K562 (cell line): ENCODE data around the gene LRRK1.

Source experiments
- CTCF ChIP-seq, 3 experiments: IDR thresholded peaks in 2 of 3; conservative IDR thresholded peaks in 1 of 3; 2 replicates each; pipeline ENCODE4 v1.5.1; 2011 to 2012; ENCODE audit warnings: low read length in 3 of 3, mild to moderate bottlenecking in 3 of 3, control low read depth in 2 of 3, improper control_type of control experiment in 1 of 3, inconsistent platforms in 1 of 3, low read depth in 1 of 3, mixed read lengths in 1 of 3, moderate library complexity in 1 of 3; ENCODE audit not compliant: insufficient read depth in 2 of 3
- E2F1 ChIP-seq: sonication (generic); formaldehyde crosslinking; IDR thresholded peaks from 2 replicates; pipeline ENCODE4 v1.8.1; 2023; ENCODE audit warnings: mild to moderate bottlenecking, missing genetic modification reagents, moderate library complexity
- E2F6 ChIP-seq, 2 experiments: IDR thresholded peaks; 2 replicates each; pipeline ENCODE4 v1.6.1; 2011; ENCODE audit warnings: borderline replicate concordance in 1 of 2, control low read depth in 1 of 2, low read depth in 1 of 2, low read length in 1 of 2, mild to moderate bottlenecking in 1 of 2, mixed read lengths in 1 of 2, moderate library complexity in 1 of 2; ENCODE audit not compliant: insufficient read depth in 1 of 2, insufficient read length in 1 of 2, poor library complexity in 1 of 2, severe bottlenecking in 1 of 2; ENCODE audit errors: extremely low read depth in 1 of 2
- ELF1 ChIP-seq: fragments of 200-800 bp; sonication (Bioruptor generic); IDR thresholded peaks from 2 replicates; pipeline ENCODE4 v1.6.1; 2016; ENCODE audit warnings: missing genetic modification characterization, missing compliant biosample characterization
- ESRRA ChIP-seq: fragments of 450-650 bp; IDR thresholded peaks from 2 replicates; pipeline ENCODE4 v1.6.1; 2014; ENCODE audit warnings: low read depth, mild to moderate bottlenecking, moderate library complexity, borderline replicate concordance
- FIP1L1 ChIP-seq: fragments of 200-400 bp; formaldehyde crosslinking; IDR thresholded peaks from 2 replicates; pipeline ENCODE4 v1.6.1; 2018; ENCODE audit warnings: mild to moderate bottlenecking, low read depth, low read length; ENCODE audit not compliant: poor library complexity, severe bottlenecking
- KHSRP ChIP-seq: fragments of 450-650 bp; IDR thresholded peaks from 2 replicates; pipeline ENCODE4 v1.6.1; 2017
- MYBL2 ChIP-seq, 2 experiments: fragments of 450-650 bp in 1 of 2; sonication (generic) in 1 of 2; formaldehyde crosslinking in 1 of 2; IDR thresholded peaks; 2 replicates each; pipeline versions ENCODE4 v1.6.1 to v1.8.1; 2017 to 2022; ENCODE audit warnings: borderline replicate concordance in 1 of 2, inconsistent platforms in 1 of 2, low read depth in 1 of 2, mild to moderate bottlenecking in 1 of 2, missing genetic modification reagents in 1 of 2, moderate library complexity in 1 of 2
- REST ChIP-seq, 2 experiments: fragments of 450-650 bp; formaldehyde crosslinking in 1 of 2; IDR thresholded peaks; 2 replicates each; pipeline versions ENCODE4 v1.4.0 to v1.6.1; 2014 to 2020; ENCODE audit warnings: mild to moderate bottlenecking in 2 of 2, borderline replicate concordance in 1 of 2, low read depth in 1 of 2
- SIN3A ChIP-seq, 2 experiments: fragments of 150-350 bp in 1 of 2; IDR thresholded peaks; 2 replicates each; pipeline ENCODE4 v1.6.1; 2011 to 2016; ENCODE audit warnings: borderline replicate concordance in 2 of 2, low read depth in 2 of 2, low read length in 2 of 2, mild to moderate bottlenecking in 2 of 2, moderate library complexity in 2 of 2; ENCODE audit not compliant: control insufficient read depth in 1 of 2
- SMARCA5 ChIP-seq: fragments of 450-650 bp; IDR thresholded peaks from 2 replicates; pipeline ENCODE4 v1.6.1; 2016
- WHSC1 ChIP-seq: IDR thresholded peaks from one replicate; pipeline ENCODE4 v1.6.1; 2012; ENCODE audit warnings: low read length, control low read depth, inconsistent platforms

GRCh38 chr15:101087172-101087769 is 168.1 kb downstream of the LRRK1 start:
- TF ChIP-seq REST (IDR thresholded peaks at IDR 0.05; ENCODE audit: borderline replicate concordance) = no peak
- TF ChIP-seq REST (CRISPR knock-in tag; IDR thresholded peaks at IDR 0.05; ENCODE audit: low read depth) = no peak
- TF ChIP-seq SMARCA5 = no peak
- TF ChIP-seq FIP1L1 = no peak
- TF ChIP-seq E2F6 (IDR thresholded peaks at IDR 0.05; ENCODE audit: borderline replicate concordance in 1 of 2, extremely low read depth in 1 of 2, insufficient read depth in 1 of 2, insufficient read length in 1 of 2, low read depth in 1 of 2, low read length in 1 of 2, poor library complexity in 1 of 2, severe bottlenecking in 1 of 2) = no peak
- no peak for TF ChIP-seq ESRRA
- TF ChIP-seq WHSC1 = no peak
- no peak for TF ChIP-seq E2F1 (CRISPR knock-in tag)
- TF ChIP-seq CTCF (IDR thresholded peaks at IDR 0.05 in 2 of 3, conservative IDR thresholded peaks at IDR 0.05 in 1 of 3; ENCODE audit: insufficient read depth in 2 of 3, low read depth in 1 of 3, low read length in 3 of 3) = no peak
- TF ChIP-seq KHSRP = no peak
- TF ChIP-seq MYBL2 (IDR thresholded peaks at IDR 0.05; ENCODE audit: low read depth) = no peak
- TF ChIP-seq MYBL2 (CRISPR knock-in tag; IDR thresholded peaks at IDR 0.05; ENCODE audit: borderline replicate concordance) = no peak
- no peak for TF ChIP-seq SIN3A (IDR thresholded peaks at IDR 0.05; ENCODE audit: borderline replicate concordance in 2 of 2, control insufficient read depth in 1 of 2, low read depth in 2 of 2, low read length in 2 of 2)
- no peak for TF ChIP-seq ELF1 (tag)
